BJ (cell line): ENCODE measurements around the gene CPB1. TPM values are rescaled to one million over a fixed set of nuclear protein-coding genes. Genes with fewer than 3 reads are reported as not detected.

Source experiments
- CTCF ChIA-PET: fragments of 350-600 bp; formaldehyde crosslinking; extraction: SDS; loops from one replicate; lab custom pipeline; 2021; ENCODE audit warnings: antibody characterized with exemption, inconsistent platforms; lab: Yijun Ruan, JAX
- POLR2A ChIA-PET: fragments of 300-600 bp; sonication (Branson Sonifier 250); formaldehyde crosslinking; extraction: SDS; loops from one replicate; lab custom pipeline; 2021; ENCODE audit warnings: antibody characterized with exemption; lab: Charles Lee
- DNase-seq: peaks from one replicate; pipeline ENCODE4 v3.0.0-alpha.2; 2011; ENCODE audit warnings: low read depth
- H3K27me3 ChIP-seq: 2 replicates; pipeline ENCODE4 v1.6.0; 2011; ENCODE audit warnings: low read length; ENCODE audit not compliant: control insufficient read depth, insufficient read depth
- H3K36me3 ChIP-seq: 2 replicates; pipeline ENCODE4 v1.5.1; 2011; ENCODE audit warnings: low read length; ENCODE audit not compliant: control insufficient read depth, insufficient read depth
- H3K4me3 ChIP-seq: 2 replicates; pipeline ENCODE4 v1.5.1; 2011; ENCODE audit warnings: low read depth, mild to moderate bottlenecking, control low read depth, low read length
- CTCF ChIP-seq: IDR thresholded peaks from 2 replicates; pipeline ENCODE4 v1.5.1; 2011; ENCODE audit warnings: low read depth, mild to moderate bottlenecking, control low read depth, inconsistent platforms, low read length, moderate library complexity; ENCODE audit not compliant: insufficient read depth
- polyA plus RNA-seq: library from polyadenylated mRNA; depleted of rRNA; stranded (reverse); fragments of >200 nt; gene quantifications from 2 replicates; pipeline ENCODE4 v1.2.3, GENCODE V29; 2011

The CPB1 gene
- polyA plus RNA-seq, 1 experiment = not detected

GRCh38 chr3:148816981-148817525 is 10.6 kb upstream of the CPB1 start:
- Histone ChIP-seq H3K36me3 (no peaks in the 10 kb centered on the region), H3K4me3 (no peak overlapping the region), H3K27me3 (no peaks in the 10 kb centered on the region; the same call in 1 of the 2 replicates)
- CTCF ChIA-PET = interaction anchor here (1.5 kb wide), 1 partner anchor 10 kb away, joined by 4 read pairs; no protein-coding TSS in a partner anchor
- POLR2A ChIA-PET = no interaction called here
- TF ChIP-seq CTCF = no peak
- DNase-seq = no peak

- DNase-seq = no peak
- no peaks in the 10 kb centered on the region for H3K36me3 ChIP-seq
- H3K27me3 ChIP-seq = no peaks in the 10 kb centered on the region; the same call in 1 of the 2 replicates
- TF ChIP-seq CTCF = no peak
- no peak overlapping the region for H3K4me3 ChIP-seq
- ChIA-PET POLR2A (no interaction called here), CTCF (interaction anchor here (0.7 kb wide), 1 partner anchor 13 kb away, joined by 3 read pairs; no protein-coding TSS in a partner anchor)
Measured at GRCh38 chr3:148820361-148821245, 7.0 kb upstream of the CPB1 start.

DNA sequence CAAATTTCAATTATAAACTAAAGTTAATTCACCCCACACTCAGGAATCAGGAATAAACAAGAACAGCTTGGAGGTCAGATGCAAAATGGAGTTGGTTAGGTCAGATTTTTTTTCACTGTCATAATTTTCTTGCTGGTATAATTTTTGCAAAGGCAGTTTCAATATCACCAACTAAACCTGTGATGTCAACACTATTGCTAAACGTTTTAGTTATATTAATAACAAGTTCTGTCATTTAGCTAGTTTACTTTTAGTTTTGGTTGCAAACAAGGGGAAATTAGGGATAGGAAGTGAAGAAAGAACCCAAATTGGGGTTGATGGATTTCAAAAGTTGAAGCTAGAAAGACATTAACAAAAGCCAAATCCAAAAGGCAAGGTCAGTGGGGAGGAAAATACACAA is 4.6 kb upstream of the CPB1 start:
- TF ChIP-seq CTCF = no peak
- DNase-seq = no peak
- Histone ChIP-seq H3K4me3 (no peak overlapping the region), H3K36me3 (no peaks in the 10 kb centered on the region), H3K27me3 (no peaks in the 10 kb centered on the region)
- POLR2A ChIA-PET = no interaction called here
- CTCF ChIA-PET = no interaction called here

GRCh38 chr3:148825476-148825875 is 2.1 kb upstream of the CPB1 start:
- H3K27me3 ChIP-seq = no peaks in the 10 kb centered on the region
- ChIA-PET POLR2A (no interaction called here), CTCF (no interaction called here)
- H3K36me3 ChIP-seq = no peaks in the 10 kb centered on the region
- H3K4me3 ChIP-seq = no peak overlapping the region
- no peak for TF ChIP-seq CTCF
- DNase-seq = no peak

DNA sequence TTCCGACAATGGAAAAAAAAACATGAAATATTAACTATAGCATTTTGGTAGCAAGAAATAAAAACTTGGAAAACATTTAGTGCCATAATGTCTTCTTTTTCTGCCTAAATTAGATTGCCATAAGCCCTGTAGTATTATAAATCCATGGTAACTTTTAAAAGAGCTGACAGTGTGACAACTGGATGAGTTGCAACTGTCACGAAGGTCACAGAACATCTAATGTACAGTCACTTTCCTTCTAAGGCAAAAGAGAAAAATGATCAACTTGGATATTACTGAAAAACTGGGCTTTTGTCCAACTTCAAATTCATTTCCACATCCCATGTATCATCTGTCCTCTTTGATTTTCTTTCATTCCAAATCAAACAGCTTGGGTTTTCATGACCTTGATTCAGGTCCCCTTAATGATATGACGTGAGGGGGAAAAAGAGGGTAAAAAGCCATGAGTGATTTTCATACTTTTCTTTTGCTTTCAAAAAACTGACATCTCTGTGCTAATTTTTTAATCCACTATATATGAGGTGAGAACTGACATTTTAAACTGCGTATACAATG is 602 bp downstream of the CPB1 start:
- TF ChIP-seq CTCF = no peak
- Histone ChIP-seq H3K27me3 (no peaks in the 10 kb centered on the region), H3K36me3 (no peaks in the 10 kb centered on the region), H3K4me3 (no peak overlapping the region)
- no peak for DNase-seq
- CTCF ChIA-PET = interaction anchor here (1.2 kb wide), 1 partner anchor 20 kb away, joined by 3 read pairs; no protein-coding TSS in a partner anchor
- POLR2A ChIA-PET = no interaction called here
